Germinal center (tissue), 1 donor: ENCODE data around the gene EFCAB12.
"Not testable (repeated sequence)": the region's sequence is repeated elsewhere in the genome, so short reads cannot be mapped to it uniquely, and the experiment has no call there.

Source experiments
- DNase-seq: peaks from one replicate; pipeline ENCODE4 v3.0.0; 2012; ENCODE audit warnings: mixed read lengths, low spot score

EFCAB12 gene

GRCh38 chr3:129365296-129366136, 62.9 kb downstream of the EFCAB12 start:
- DNase-seq, result no peak

DNA sequence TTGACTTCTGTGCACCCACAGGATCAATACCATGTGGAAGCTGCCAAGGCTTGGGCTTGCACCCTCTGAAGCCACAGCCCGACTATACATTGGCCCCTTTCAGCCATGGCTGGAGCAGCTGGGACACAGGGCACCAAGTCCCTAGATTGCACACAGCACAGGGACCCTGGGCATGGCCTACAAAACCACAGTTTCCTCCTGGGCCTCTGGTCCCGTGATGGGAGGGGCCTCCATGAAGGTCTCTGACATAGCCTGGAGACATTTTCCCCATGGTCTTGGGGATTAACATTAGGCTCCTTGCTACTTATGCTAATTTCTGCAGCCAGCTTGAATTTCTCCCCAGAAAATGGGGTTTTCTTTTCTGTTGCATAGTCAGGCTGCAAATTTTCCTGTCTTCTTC, 63.6 kb downstream of the EFCAB12 start:
- DNase-seq, result not testable (repeated sequence)

DNA sequence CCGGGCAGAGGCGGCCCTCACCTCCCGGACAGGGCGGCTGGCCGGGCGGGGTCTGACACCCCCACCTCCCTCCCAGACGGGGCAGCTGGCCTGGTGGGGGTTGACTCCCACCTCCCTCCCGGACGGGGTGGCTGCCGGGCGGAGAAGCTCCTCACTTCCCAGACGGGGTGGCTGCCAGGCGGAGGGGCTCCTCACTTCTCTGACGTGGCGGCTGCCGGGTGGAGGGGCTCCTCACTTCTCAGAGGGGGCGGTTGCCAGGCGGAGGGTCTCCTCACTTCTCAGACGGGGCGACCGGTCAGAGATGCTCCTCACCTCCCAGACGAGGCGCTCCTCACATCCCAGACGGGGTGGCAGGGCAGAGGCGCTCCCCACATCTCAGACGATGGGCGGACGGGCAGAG, 65.1 kb downstream of the EFCAB12 start:
- DNase-seq, result not testable (repeated sequence)

- DNase-seq, result no peak
These were observed 67.6 kb downstream of the EFCAB12 start for GRCh38 chr3:129360705-129361460.

GRCh38 chr3:129360171-129360611, 68.2 kb downstream of the EFCAB12 start:
- no peak for DNase-seq

- DNase-seq, result no peak
These were observed 69.6 kb downstream of the EFCAB12 start for GRCh38 chr3:129358772-129359371.

- DNase-seq, result no peak
These were observed 70.2 kb downstream of the EFCAB12 start for GRCh38 chr3:129358177-129358771.

DNA sequence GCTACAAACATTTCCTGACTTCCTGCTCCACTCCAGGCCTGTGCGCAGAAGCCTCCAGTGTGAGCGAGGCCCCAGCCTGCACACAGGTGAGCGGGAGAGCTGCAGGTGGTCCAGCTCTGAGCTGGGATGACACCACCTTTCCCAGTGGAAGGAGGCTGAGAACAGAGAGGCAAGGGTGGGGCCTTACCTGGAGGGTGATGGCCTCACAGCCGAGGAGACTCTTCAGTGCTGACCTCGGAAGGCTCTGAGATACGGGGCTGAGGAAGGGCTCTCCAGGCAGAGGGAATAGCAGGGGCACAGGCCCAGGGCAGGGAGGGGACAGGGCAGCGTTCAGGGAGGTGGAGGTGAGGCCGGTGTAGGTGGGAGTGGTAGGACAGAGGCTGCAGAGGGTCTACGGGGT, 70.8 kb downstream of the EFCAB12 start:
- DNase-seq, result no peak

- DNase-seq, result no peak
These were observed 71.5 kb downstream of the EFCAB12 start for GRCh38 chr3:129356756-129357425.

- DNase-seq, result no peak
These were observed 74.9 kb downstream of the EFCAB12 start for GRCh38 chr3:129353589-129353941.

- no peak for DNase-seq
These were observed 75.5 kb downstream of the EFCAB12 start for GRCh38 chr3:129352650-129353588.

- DNase-seq, result peak; percentile 40
These were observed 76.4 kb downstream of the EFCAB12 start for GRCh38 chr3:129352045-129352444.
